Fibroblast of lung (primary cell): ENCODE results near the gene SIGLEC11. TPM values are rescaled to one million over a fixed set of nuclear protein-coding genes. Genes with fewer than 3 reads are reported as not detected.

Experiments used
- DNase-seq, 2 donors: peaks; one replicate each; pipeline versions ENCODE4 v3.0.0 to v3.0.0-alpha.2; 2010; ENCODE audit warnings: low read depth in 2 of 2
- H2AFZ ChIP-seq: 2 replicates; pipeline ENCODE4 v1.5.1; 2012; ENCODE audit warnings: low read length, control low read depth, inconsistent platforms
- H3K27ac ChIP-seq: 2 replicates; pipeline ENCODE4 v1.5.1; 2011; ENCODE audit warnings: low read length, control low read depth; ENCODE audit not compliant: insufficient read depth
- H3K27me3 ChIP-seq: 2 replicates; pipeline ENCODE4 v1.5.1; 2011; ENCODE audit warnings: mild to moderate bottlenecking, low read length; ENCODE audit not compliant: control insufficient read depth, insufficient read depth
- H3K36me3 ChIP-seq: 2 replicates; pipeline ENCODE4 v1.5.1; 2011; ENCODE audit warnings: low read length; ENCODE audit not compliant: control insufficient read depth, insufficient read depth
- H3K4me1 ChIP-seq: 2 replicates; pipeline ENCODE4 v1.5.1; 2011; ENCODE audit warnings: low read length; ENCODE audit not compliant: control insufficient read depth, insufficient read depth; ENCODE audit errors: extremely low read depth
- H3K4me2 ChIP-seq: 2 replicates; pipeline ENCODE4 v1.5.1; 2011; ENCODE audit warnings: low read length, control low read depth; ENCODE audit not compliant: insufficient read depth; ENCODE audit errors: extremely low read depth
- H3K4me3 ChIP-seq, 4 experiments: fragments of 200-600 bp in 1 of 4; sonication (generic) in 1 of 4; replicated peaks in 1 of 4; 2 replicates each; pipeline ENCODE4 v1.5.1; 2011 to 2016; ENCODE audit warnings: low read length in 4 of 4, low read depth in 3 of 4, mild to moderate bottlenecking in 3 of 4, control low read depth in 2 of 4, inconsistent platforms in 1 of 4, mixed read lengths in 1 of 4; ENCODE audit not compliant: insufficient read depth in 1 of 4; ENCODE audit errors: control extremely low read depth in 1 of 4
- H3K79me2 ChIP-seq: 2 replicates; pipeline ENCODE4 v1.5.1; 2012; ENCODE audit warnings: mild to moderate bottlenecking, low read length, inconsistent platforms; ENCODE audit not compliant: control insufficient read depth, insufficient read depth
- H3K9ac ChIP-seq: 2 replicates; pipeline ENCODE4 v1.5.1; 2011; ENCODE audit warnings: mild to moderate bottlenecking, low read length, control low read depth; ENCODE audit not compliant: insufficient read depth
- H3K9me3 ChIP-seq: 2 replicates; pipeline ENCODE4 v1.5.1; 2012; ENCODE audit warnings: low read depth, low read length; ENCODE audit not compliant: control insufficient read depth, insufficient read depth
- H4K20me1 ChIP-seq: 2 replicates; pipeline ENCODE4 v1.5.1; 2011; ENCODE audit warnings: low read length; ENCODE audit not compliant: control insufficient read depth, insufficient read depth; ENCODE audit errors: extremely low read depth
- CTCF ChIP-seq, 2 donors: IDR thresholded peaks in 1 of 2; conservative IDR thresholded peaks in 1 of 2; 1 replicate in 1 of 2; 2 replicates in 1 of 2; pipeline ENCODE4 v1.5.1; 2011 to 2012; ENCODE audit warnings: low read length in 2 of 2, control low read depth in 1 of 2, inconsistent platforms in 1 of 2, low read depth in 1 of 2, mild to moderate bottlenecking in 1 of 2
- EZH2 ChIP-seq: IDR thresholded peaks from 2 replicates; pipeline ENCODE4 v1.5.1; 2012; ENCODE audit warnings: low read length, control low read depth, mild to moderate bottlenecking; ENCODE audit errors: missing control alignments
- polyA plus RNA-seq, 2 donors: library from polyadenylated mRNA; depleted of rRNA in 1 of 2; stranded (reverse) in 1 of 2; unstranded in 1 of 2; fragments of >200 nt; gene quantifications; 2 replicates each; pipeline ENCODE4 v1.2.1, GENCODE V29; 2011 to 2012; ENCODE audit warnings: missing spikeins in 1 of 2
- total RNA-seq: library from RNA; depleted of rRNA; stranded (reverse); fragments of >200 nt; gene quantifications from 2 replicates; pipeline ENCODE4 v1.2.1, GENCODE V29; 2014

The SIGLEC11 gene
- total and polyA plus RNA-seq, 2 donors (not counting 1 experiment from before 2014, with no cell fraction given) = not detected

- no peak for DNase-seq
- Histone ChIP-seq H4K20me1 (no peaks in the 10 kb centered on the region), H3K9ac (no peak overlapping the region), H3K79me2 (peaks cover 32% of the 10 kb centered on the region), H3K4me1 (peaks cover 9% of the 10 kb centered on the region), H3K4me2 (peak overlapping the region; percentile 8), H3K9me3 (no peaks in the 10 kb centered on the region), H3K27ac (no peak overlapping the region), H3K36me3 (peaks cover 10% of the 10 kb centered on the region), H3K4me3 (peak overlapping the region in 3 of 4 experiments; percentile 40 to 95 (median 80)), H3K27me3 (no peaks in the 10 kb centered on the region), H2AFZ (no peak overlapping the region)
- TF ChIP-seq CTCF (conservative IDR thresholded peaks at IDR 0.05 in 1 of 2, IDR thresholded peaks at IDR 0.05 in 1 of 2; ENCODE audit: low read depth in 1 of 2, low read length in 2 of 2) (no peak), EZH2 (no peak)
These were observed 30.4 kb downstream of the SIGLEC11 start for GRCh38 chr19:49930483-49931011.

- Histone ChIP-seq H3K9me3 (no peaks in the 10 kb centered on the region), H3K27ac (peak overlapping the region; percentile 79), H3K4me1 (peaks cover 9% of the 10 kb centered on the region), H3K4me3 (peak overlapping the region; percentile 37 to 95 (median 84)), H3K9ac (peak overlapping the region; percentile 67), H3K36me3 (peaks cover 10% of the 10 kb centered on the region), H4K20me1 (no peaks in the 10 kb centered on the region), H3K4me2 (peak overlapping the region; percentile 87), H2AFZ (peak overlapping the region; percentile 52), H3K27me3 (no peaks in the 10 kb centered on the region), H3K79me2 (peaks cover 38% of the 10 kb centered on the region)
- peak; percentile 94 to 98 for DNase-seq
- peak in 1 of 2 donors; percentile 8 for TF ChIP-seq CTCF (conservative IDR thresholded peaks at IDR 0.05 in 1 of 2, IDR thresholded peaks at IDR 0.05 in 1 of 2; ENCODE audit: low read depth in 1 of 2, low read length in 2 of 2)
- no peak for TF ChIP-seq EZH2
These were observed 31.1 kb downstream of the SIGLEC11 start for GRCh38 chr19:49929611-49930482.

GRCh38 chr19:49929121-49929610, 31.8 kb downstream of the SIGLEC11 start, which contains the start of the genes ATF5 and NUP62:
Gene ATF5, plus strand, starts transcription at chr19:49929205. Its CDS starts 1,646 bp downstream, at chr19:49930851.
Gene NUP62, minus strand, starts transcription at chr19:49929504. Its CDS starts 19,697 bp downstream, at chr19:49909807.
- H3K9ac ChIP-seq = peak within 1 kb of the TSS; percentile 67
- DNase-seq = peak; percentile 68 to 84

More at GRCh38 chr19:49929121-49929610, 31.8 kb downstream of the SIGLEC11 start, which contains the start of the genes ATF5 and NUP62:
- Histone ChIP-seq H3K4me1 (peaks cover 9% of the 10 kb centered on the region), H3K79me2 (peaks cover 45% of the 10 kb centered on the region), H3K4me3 (peak within 1 kb of the TSS; percentile 37 to 95 (median 84)), H3K4me2 (peak within 1 kb of the TSS; percentile 87), H2AFZ (peak within 1 kb of the TSS; percentile 66), H3K9me3 (no peaks in the 10 kb centered on the region), H4K20me1 (no peaks in the 10 kb centered on the region), H3K27ac (peak within 1 kb of the TSS; percentile 79), H3K27me3 (no peaks in the 10 kb centered on the region), H3K36me3 (peaks cover 13% of the 10 kb centered on the region)
- TF ChIP-seq CTCF (conservative IDR thresholded peaks at IDR 0.05 in 1 of 2, IDR thresholded peaks at IDR 0.05 in 1 of 2; ENCODE audit: low read depth in 1 of 2, low read length in 2 of 2) (no peak), EZH2 (no peak)
